NCI-H1417 treated with DMSO at 0.1 percent for 48 hours (cell line): Measurements from ENCODE around the gene MB21D2.
A peak's percentile ranks its signal among the peaks of the same experiment; 100 is the strongest.
"Not testable (repeated sequence)": the region's sequence is repeated elsewhere in the genome, so short reads cannot be mapped to it uniquely, and the experiment has no call there.

Experiments
- DNase-seq: peaks from one replicate; lab custom pipeline; 2025; lab: John Stamatoyannopoulos, UW

MB21D2 gene

GRCh38 chr3:192917404-192918274 lies at the start of gene MB21D2:
Gene MB21D2 (minus strand): TSS chr3:192917856. CDS start chr3:192917840, 16 bp downstream.
- DNase-seq, result peak; percentile 74

- DNase-seq, result not testable (repeated sequence)
Observed at GRCh38 chr3:192964959-192965719, 47.5 kb upstream of the MB21D2 start.

- no peak for DNase-seq
Observed at GRCh38 chr3:192959773-192960172, 42.1 kb upstream of the MB21D2 start.

- DNase-seq, result no peak
Observed at GRCh38 chr3:192958219-192958872, 40.7 kb upstream of the MB21D2 start.

- no peak for DNase-seq
Observed at GRCh38 chr3:192957441-192958021, 39.9 kb upstream of the MB21D2 start.

GRCh38 chr3:192953926-192954325 lies 36.3 kb upstream of the MB21D2 start:
- DNase-seq, result no peak

GRCh38 chr3:192947421-192947820 lies 29.8 kb upstream of the MB21D2 start:
- no peak for DNase-seq

GRCh38 chr3:192943393-192943792 lies 25.7 kb upstream of the MB21D2 start:
- DNase-seq, result no peak

GRCh38 chr3:192942625-192943024 lies 25.0 kb upstream of the MB21D2 start:
- no peak for DNase-seq

GRCh38 chr3:192940129-192940528 lies 22.5 kb upstream of the MB21D2 start:
- DNase-seq, result no peak

GRCh38 chr3:192935441-192935840 lies 17.8 kb upstream of the MB21D2 start:
- no peak for DNase-seq

- no peak for DNase-seq
Observed at GRCh38 chr3:192933779-192934460, 16.3 kb upstream of the MB21D2 start.

- no peak for DNase-seq
Observed at GRCh38 chr3:192933259-192933658, 15.6 kb upstream of the MB21D2 start.

GRCh38 chr3:192931825-192932224 lies 14.2 kb upstream of the MB21D2 start:
- DNase-seq, result no peak

GRCh38 chr3:192930577-192930976 lies 12.9 kb upstream of the MB21D2 start:
- DNase-seq, result no peak

- DNase-seq, result no peak
Observed at GRCh38 chr3:192929755-192930547, 12.3 kb upstream of the MB21D2 start.

- no peak for DNase-seq
Observed at GRCh38 chr3:192929146-192929545, 11.5 kb upstream of the MB21D2 start.

- DNase-seq, result no peak
Observed at GRCh38 chr3:192928720-192929119, 11.1 kb upstream of the MB21D2 start.

- no peak for DNase-seq
Observed at GRCh38 chr3:192928016-192928415, 10.4 kb upstream of the MB21D2 start.

- no peak for DNase-seq
Observed at GRCh38 chr3:192927016-192927415, 9.4 kb upstream of the MB21D2 start.

GRCh38 chr3:192923731-192924130 lies 6.1 kb upstream of the MB21D2 start:
- no peak for DNase-seq
